Measurements from ENCODE around the gene XBP1.
"Not testable (repeated sequence)": the region's sequence is repeated elsewhere in the genome, so short reads cannot be mapped to it uniquely, and the experiment has no call there.

XBP1 gene

GRCh38 chr22:28817919-28818859 lies 17.8 kb upstream of the XBP1 start:
- DNase-seq (ENCODE audit: low spot score): no peak

DNA sequence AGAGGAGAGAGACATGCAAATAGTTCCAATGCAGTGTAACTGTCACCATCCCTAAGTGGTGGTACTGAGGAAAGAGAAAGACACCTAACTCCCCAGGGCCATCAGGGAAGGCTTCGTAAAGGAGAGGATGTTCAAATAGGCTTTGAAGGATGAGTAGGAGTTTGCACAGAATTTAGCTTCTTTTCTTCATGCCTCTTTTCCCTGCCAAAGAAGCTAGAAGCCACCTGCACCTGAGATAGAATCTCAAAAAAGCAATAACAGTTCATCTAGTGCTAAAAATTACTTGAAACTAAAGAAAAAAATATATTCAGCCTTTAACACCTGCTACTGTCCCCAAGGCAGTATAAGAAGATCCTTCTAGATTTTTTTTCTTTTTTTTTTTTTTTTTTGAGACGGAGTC lies 16.7 kb upstream of the XBP1 start:
- DNase-seq (ENCODE audit: low spot score): no peak

DNA sequence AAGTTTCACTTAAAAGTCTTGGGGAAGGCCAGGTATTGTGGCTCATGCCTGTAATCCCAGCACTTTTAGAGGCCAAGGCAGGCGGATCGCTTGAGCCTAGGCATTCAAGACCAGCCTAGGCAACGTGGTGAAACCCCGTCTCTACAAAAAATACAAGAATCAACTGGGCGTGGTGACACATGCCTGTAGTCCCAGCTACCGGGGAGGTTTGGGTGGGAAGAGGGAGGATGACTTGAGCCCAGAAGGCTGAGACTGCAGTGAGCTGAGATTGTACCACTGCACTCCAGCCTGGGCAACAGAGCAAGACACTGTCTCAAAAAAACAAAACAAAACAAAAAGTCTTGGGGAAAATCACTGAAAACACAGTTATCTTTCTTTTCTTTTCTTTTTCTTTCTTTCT lies 15.4 kb upstream of the XBP1 start:
- no peak for DNase-seq (ENCODE audit: low spot score)

DNA sequence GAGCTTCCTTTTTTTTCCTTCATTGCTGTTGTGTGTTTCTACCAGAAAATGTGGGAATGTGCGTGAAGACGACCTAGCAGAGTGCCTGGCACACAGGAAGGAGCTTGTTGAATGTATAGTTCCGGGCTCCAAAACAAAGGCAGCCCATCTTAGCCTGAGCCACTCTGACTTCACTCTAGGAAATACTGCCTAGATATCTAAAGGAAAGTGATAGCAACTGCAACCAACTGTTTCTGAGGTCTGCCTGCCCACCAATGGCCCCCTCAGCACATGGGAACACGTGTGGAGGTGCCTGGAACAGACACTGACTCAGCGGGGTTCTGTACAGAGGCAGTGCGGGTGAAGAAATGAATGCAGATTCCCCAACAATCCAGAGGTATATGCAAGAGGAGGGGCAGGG lies 14.7 kb upstream of the XBP1 start:
- no peak for DNase-seq (ENCODE audit: low spot score)

DNA sequence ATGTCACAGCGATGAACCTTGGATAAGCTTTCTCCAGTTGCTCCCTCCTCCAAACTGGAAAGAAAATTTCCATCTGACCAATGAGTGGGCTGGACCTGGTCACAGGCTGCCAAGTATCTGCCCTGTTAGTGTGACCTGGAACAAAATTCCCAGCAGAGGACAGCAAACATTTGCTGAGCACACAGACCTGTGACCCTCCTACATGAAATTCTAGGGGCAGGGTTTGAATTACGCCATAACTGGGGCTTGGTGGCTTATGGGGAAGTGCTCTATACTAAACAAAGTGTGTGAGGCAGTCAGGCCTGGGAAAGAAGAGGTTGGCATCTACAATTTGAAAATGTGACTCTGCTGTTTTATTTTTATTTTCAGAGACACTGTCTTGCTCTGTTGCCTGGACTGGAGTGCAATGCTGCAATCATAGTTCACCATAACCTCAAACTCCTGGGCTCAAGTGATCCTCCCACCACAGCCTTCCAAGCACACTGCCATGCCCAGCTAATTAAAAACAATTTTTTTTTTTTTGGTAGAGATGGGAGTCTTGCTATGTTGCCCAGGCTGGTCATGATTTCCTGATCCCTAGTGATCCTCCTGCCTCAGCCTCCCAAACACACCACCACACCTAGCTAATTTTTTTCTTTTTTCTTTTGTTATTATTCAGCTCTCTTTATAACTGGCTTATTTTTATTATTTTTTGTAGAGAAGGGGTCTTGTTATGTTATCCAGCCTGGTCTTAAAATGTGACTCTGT lies 13.6 kb upstream of the XBP1 start:
- DNase-seq (ENCODE audit: low spot score): no peak

- no peak for DNase-seq (ENCODE audit: low spot score)
These were observed 12.1 kb upstream of the XBP1 start for GRCh38 chr22:28812516-28812915.

DNA sequence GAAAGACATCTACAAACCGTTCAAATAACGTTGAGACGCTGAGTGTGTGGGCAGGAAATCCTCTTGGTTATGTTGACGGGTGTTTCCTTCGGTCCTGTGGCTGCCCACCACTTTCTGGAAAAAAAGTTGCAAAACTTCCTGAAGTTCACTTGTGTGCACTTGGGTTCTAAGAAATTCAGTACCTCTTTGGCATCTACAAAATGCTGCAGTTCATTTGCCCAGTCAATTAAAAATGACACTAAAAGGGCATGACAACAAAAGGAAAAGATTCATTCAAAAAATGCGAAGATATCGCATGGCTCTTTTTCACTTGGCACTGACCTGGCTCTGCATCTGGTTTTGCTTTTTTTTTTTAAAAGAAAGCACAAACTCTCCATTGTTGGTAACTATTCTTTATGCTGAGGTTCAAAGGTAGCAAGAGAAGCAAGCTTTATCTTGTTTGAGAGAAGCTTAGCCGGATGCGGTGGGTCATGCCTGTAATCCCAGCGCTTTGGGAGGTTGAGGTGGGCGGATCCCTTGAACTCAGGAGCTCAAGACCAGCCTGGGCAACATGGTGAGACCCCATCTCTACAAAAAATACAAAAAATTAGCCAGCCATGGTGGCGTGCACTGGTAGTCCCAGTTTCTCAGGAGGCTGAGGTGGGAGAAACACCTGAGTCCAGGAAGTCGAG lies 10.6 kb upstream of the XBP1 start:
- peak; percentile 73 for DNase-seq (ENCODE audit: low spot score)

DNA sequence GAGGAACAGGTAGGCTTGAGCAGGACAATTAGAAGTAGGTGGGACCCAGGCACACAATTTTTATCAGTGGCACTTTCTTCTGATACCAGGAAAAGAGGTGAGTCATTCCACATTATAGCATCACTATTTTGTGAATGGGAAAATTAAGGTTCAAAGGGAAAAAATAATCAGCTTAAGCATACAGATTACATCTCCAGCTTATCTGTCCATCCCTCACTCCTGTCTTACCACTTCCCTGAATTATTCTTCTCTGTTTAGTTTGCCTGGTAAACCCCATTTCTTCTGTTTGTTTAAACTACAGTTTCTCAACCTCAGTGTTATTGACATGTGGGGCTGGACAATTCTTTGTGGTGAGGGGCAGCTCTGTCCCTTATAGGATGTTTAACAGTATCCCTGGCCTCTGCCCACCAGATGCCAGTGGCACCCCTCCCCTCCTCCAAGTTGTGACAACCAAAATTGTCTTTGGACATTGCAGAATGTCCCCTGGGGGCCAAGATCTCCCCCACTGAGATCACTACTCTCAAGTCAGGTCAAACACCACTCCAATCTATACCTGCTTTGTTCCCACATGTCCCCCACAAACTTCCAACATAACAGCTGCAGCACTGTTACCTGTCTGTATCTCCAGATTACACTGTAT lies 8.5 kb upstream of the XBP1 start:
- no peak for DNase-seq (ENCODE audit: low spot score)

DNA sequence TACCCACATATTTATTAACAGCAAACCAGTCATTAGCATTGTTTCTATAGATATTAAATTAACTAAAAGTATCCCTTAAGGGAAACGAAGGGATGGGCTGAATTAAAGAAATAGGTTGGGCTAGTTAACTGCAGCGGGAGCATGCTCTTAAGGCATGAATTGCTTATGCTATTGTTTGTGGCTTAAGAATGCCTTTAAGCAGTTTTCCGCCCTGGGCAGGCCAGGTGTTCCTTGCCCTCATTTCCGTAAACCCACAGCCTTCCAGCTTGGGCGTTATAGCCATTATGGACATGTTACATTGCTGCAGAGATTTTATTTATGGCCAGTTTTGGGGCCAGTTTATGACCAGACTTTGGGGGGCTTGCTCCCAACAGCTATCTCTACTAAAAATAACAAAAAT lies 5.1 kb upstream of the XBP1 start:
- DNase-seq (ENCODE audit: low spot score): not testable (repeated sequence)

DNA sequence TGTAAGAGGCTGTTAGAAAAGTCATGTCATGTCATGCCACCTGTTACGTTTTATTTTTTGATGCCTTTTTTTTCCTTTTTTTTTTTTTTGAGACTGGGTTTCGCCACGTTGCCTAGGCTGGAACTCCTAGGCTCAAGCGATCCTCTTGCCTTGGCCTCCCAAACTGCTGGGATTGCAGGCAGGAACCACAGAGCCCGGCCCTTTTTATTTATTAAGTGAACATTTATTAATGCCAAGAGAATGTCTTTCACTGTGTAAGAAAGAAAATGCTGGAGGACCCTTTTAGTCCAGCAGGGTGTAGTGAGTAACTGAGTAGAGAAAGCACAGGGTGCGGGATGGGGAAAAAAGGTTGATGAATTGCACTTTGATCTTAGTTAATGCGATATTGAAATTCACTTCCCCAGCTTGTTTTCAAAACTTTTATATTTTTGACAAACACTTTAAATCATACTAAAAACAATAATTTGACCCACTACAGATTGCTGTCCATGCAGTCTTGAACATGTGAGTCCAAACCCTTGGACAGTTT lies 2.3 kb upstream of the XBP1 start:
- no peak for DNase-seq (ENCODE audit: low spot score)

GRCh38 chr22:28801845-28802594 lies 1.7 kb upstream of the XBP1 start:
- no peak for DNase-seq (ENCODE audit: low spot score)

- no peak for DNase-seq (ENCODE audit: low spot score)
These were observed 612 bp downstream of the XBP1 start for GRCh38 chr22:28799606-28800307.

DNA sequence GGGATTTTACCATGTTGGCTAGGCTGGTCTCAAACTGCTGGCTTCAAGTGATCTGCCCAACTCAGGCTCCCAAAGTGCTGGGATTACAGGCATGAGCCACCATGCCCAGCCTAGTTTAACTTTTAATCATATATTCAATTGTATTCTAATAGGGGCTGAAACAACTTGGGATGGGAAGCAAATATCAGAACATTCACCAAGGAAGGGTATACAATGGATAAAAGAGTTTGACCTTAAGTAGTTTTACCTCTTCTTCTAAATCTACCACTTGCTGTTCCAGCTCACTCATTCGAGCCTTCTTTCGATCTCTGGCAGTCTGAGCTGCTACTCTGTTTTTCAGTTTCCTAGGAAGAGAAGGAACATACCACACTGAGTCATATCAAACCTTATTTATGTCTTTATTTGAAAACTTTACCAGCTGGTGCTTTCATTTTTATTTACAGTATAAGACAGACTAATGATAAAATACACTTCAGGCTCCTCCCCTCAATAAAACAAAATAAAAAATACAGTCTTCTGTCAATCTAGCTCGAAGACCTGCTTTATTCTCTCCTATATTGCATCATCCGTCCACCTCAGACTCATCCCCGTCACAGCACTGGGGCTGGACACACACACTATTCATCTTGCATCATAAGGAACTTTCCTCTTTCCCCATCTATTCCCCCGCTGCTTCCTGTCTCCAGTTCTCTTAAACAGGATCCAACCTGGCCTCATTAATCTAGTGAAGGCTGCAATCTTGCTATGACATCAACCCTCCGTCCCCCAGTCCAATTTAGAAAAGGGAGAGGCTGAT lies 1.4 kb downstream of the XBP1 start:
- DNase-seq (ENCODE audit: low spot score): peak; percentile 81

DNA sequence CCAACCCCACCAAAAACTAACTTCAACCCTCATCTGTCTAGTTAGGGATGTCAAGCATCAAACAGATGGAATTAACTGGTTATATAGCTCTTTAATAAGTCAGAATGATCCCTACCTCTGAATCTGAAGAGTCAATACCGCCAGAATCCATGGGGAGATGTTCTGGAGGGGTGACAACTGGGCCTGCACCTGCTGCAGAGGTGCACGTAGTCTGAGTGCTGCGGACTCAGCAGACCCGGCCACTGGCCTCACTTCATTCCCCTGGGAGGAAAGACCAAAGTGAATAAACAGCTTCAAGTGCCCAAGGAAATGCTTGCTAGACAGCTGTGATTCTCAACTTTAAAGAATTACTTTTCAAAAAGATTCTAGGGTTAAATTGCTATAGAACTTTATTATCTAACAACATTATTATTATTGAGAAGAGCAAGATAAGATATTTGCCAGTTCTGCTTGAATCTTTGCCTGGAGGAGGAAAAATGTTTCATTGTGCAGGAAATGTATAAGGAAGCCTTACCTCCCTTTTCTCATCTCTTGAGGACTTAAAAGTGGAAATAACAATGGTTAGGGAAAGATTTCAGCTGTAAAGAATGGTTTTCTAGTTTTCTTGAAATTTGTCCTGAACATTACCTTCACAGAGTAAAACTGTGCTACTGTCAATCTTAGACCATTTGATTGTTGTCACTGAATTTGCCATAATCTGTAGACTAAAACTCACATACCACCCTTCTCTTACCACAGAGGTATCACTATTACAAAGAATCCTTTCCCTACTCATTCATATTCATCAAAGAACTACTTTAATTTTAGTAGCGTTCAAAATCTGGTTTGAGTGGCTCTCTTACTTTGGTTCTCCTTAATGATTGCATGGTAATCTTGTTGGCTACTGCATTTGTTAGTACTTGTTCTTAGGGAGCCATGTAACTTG lies 4.2 kb downstream of the XBP1 start:
- DNase-seq (ENCODE audit: low spot score): no peak

GRCh38 chr22:28795071-28795693 lies 5.2 kb downstream of the XBP1 start:
- no peak for DNase-seq (ENCODE audit: low spot score)

DNA sequence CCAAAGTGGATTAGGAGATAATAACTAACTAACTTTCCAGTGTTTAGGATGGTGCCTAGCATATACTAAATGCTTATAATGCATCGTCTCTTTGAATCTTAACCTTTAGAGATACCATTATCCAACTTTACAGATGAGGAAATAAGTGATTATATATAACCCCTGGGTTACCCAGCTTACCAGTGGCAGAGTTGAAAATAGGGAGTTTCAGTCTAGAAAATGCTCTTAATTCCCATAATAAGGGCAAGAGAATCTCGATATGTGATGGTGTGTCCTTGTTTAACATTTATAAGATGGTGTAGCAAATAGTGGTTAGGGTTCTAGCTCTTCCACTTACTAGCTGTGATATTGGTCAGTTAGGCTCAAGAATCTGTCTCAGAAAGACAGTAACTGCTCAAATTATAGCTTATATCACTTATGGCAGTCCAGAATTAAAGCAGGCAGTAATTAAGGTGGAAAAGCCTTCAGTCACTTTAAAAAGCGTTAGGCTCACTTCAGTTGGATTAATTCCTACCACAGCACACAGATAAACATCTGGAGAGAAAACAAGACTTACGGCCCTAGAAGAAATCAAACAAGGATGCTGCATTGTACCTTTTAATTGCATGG lies 6.3 kb downstream of the XBP1 start:
- no peak for DNase-seq (ENCODE audit: low spot score)

GRCh38 chr22:28792491-28793383 lies 7.6 kb downstream of the XBP1 start:
- no peak for DNase-seq (ENCODE audit: low spot score)
